ENCODE measurements around the gene SPRED2. TPM values are rescaled to one million over a fixed set of nuclear protein-coding genes. Genes with fewer than 3 reads are reported as not detected.

The SPRED2 gene
- total and polyA plus RNA-seq, 8 donors = 31.5 to 47.1 (median 40.4) TPM

- TF ChIP-seq CTCF (IDR thresholded peaks at IDR 0.05) = no peak
- no peak overlapping the region for H3K4me3 ChIP-seq
- intact Hi-C loops (cut with DNase I) = loop anchor here in 1 of 2 donors (10.0 kb wide), 1 partner anchor 159 kb away; the partner anchor contains the start of gene SPRED2
- no peak for DNase-seq
- peaks cover 0 to 42% of the 10 kb centered on the region in 2 donors for H3K36me3 ChIP-seq
- no peak overlapping the region for H3K27ac ChIP-seq
- no peak for ATAC-seq
- H3K4me1 ChIP-seq = peaks cover 24% of the 10 kb centered on the region in 2 donors
- H3K9me3 ChIP-seq = no peaks in the 10 kb centered on the region
- H3K27me3 ChIP-seq = no peaks in the 10 kb centered on the region
Observed at GRCh38 chr2:65275141-65275915, 157.1 kb downstream of the SPRED2 start.

GRCh38 chr2:65273344-65273743 lies 159.1 kb downstream of the SPRED2 start:
- Histone ChIP-seq H3K36me3 (peaks cover 0 to 61% of the 10 kb centered on the region in 2 donors), H3K27ac (no peak overlapping the region), H3K27me3 (no peaks in the 10 kb centered on the region), H3K4me3 (no peak overlapping the region), H3K9me3 (no peaks in the 10 kb centered on the region), H3K4me1 (peaks cover 17 to 20% of the 10 kb centered on the region in 2 donors)
- ATAC-seq = no peak
- no peak for DNase-seq
- TF ChIP-seq CTCF (IDR thresholded peaks at IDR 0.05) = no peak
- intact Hi-C loops (cut with DNase I) = loop anchor here in 1 of 2 donors (10.0 kb wide), 1 partner anchor 161 kb away; the partner anchor contains the start of gene SPRED2

- H3K36me3 ChIP-seq = peaks cover 0 to 92% of the 10 kb centered on the region in 2 donors
- peaks cover 3 to 6% of the 10 kb centered on the region in 2 donors for H3K4me1 ChIP-seq
- H3K27ac ChIP-seq = no peak overlapping the region
- TF ChIP-seq CTCF (IDR thresholded peaks at IDR 0.05) = no peak
- H3K27me3 ChIP-seq = no peaks in the 10 kb centered on the region
- intact Hi-C loops (cut with DNase I) = loop anchor here in 1 of 2 donors (5.0 kb wide), 1 partner anchor 283 kb away; no protein-coding TSS in a partner anchor
- DNase-seq (no peak), ATAC-seq (no peak)
- H3K9me3 ChIP-seq = no peaks in the 10 kb centered on the region
- H3K4me3 ChIP-seq = no peak overlapping the region
Observed at GRCh38 chr2:65268957-65269356, 163.4 kb downstream of the SPRED2 start.

GRCh38 chr2:65267008-65267407 lies 165.4 kb downstream of the SPRED2 start:
- Histone ChIP-seq H3K27ac (no peak overlapping the region), H3K9me3 (no peaks in the 10 kb centered on the region), H3K36me3 (peaks cover 0 to 94% of the 10 kb centered on the region in 2 donors), H3K4me3 (no peak overlapping the region), H3K4me1 (peaks cover 3 to 6% of the 10 kb centered on the region in 2 donors), H3K27me3 (no peaks in the 10 kb centered on the region)
- DNase-seq (no peak), ATAC-seq (no peak)
- TF ChIP-seq CTCF (IDR thresholded peaks at IDR 0.05) = no peak
- intact Hi-C loops (cut with DNase I) = loop anchor here in 1 of 2 donors (5.0 kb wide), 1 partner anchor 285 kb away; no protein-coding TSS in a partner anchor

GRCh38 chr2:65265671-65266045 lies 166.7 kb downstream of the SPRED2 start:
- no peak for DNase-seq
- Histone ChIP-seq H3K4me1 (peaks cover 3 to 6% of the 10 kb centered on the region in 2 donors), H3K36me3 (peaks cover 0 to 97% of the 10 kb centered on the region in 2 donors), H3K9me3 (no peaks in the 10 kb centered on the region), H3K4me3 (no peak overlapping the region), H3K27me3 (no peaks in the 10 kb centered on the region), H3K27ac (no peak overlapping the region)
- no peak for TF ChIP-seq CTCF (IDR thresholded peaks at IDR 0.05)
- intact Hi-C loops (cut with DNase I) = loop anchor here in 1 of 2 donors (5.0 kb wide), 1 partner anchor 287 kb away; no protein-coding TSS in a partner anchor
- no peak for ATAC-seq

All from left lung (tissue), 10 donors.